PFSK-1 (cell line): ENCODE results near the gene CEP70.

Source experiments
- FOXP2 ChIP-seq: optimal IDR thresholded peaks from 2 replicates; pipeline ENCODE3; 2011; ENCODE audit warnings: borderline replicate concordance, control low read depth, inconsistent platforms; ENCODE audit not compliant: insufficient read depth; ENCODE audit errors: extremely low read length, extremely low read depth
- POLR2AphosphoS5 ChIP-seq: IDR thresholded peaks from 2 replicates; pipeline ENCODE4 v1.6.1; 2012; ENCODE audit warnings: low read depth, mild to moderate bottlenecking, control low read depth, low read length, moderate library complexity
- REST ChIP-seq, 2 experiments: IDR thresholded peaks; 2 replicates each; pipeline versions ENCODE4 v1.6.1 to v1.8.0; 2011 to 2012; ENCODE audit warnings: low read depth in 2 of 2, low read length in 2 of 2, control low read depth in 1 of 2, inconsistent platforms in 1 of 2, mild to moderate bottlenecking in 1 of 2, moderate library complexity in 1 of 2; ENCODE audit not compliant: insufficient read depth in 1 of 2
- SIN3A ChIP-seq: IDR thresholded peaks from 2 replicates; pipeline ENCODE4 v1.6.1; 2012; ENCODE audit warnings: mild to moderate bottlenecking, low read length, moderate library complexity, borderline replicate concordance; ENCODE audit not compliant: insufficient read depth
- TAF1 ChIP-seq: IDR thresholded peaks from 2 replicates; pipeline ENCODE4 v1.6.1; 2012; ENCODE audit warnings: low read length, control low read depth, borderline replicate concordance; ENCODE audit not compliant: insufficient read depth

The CEP70 gene

DNA sequence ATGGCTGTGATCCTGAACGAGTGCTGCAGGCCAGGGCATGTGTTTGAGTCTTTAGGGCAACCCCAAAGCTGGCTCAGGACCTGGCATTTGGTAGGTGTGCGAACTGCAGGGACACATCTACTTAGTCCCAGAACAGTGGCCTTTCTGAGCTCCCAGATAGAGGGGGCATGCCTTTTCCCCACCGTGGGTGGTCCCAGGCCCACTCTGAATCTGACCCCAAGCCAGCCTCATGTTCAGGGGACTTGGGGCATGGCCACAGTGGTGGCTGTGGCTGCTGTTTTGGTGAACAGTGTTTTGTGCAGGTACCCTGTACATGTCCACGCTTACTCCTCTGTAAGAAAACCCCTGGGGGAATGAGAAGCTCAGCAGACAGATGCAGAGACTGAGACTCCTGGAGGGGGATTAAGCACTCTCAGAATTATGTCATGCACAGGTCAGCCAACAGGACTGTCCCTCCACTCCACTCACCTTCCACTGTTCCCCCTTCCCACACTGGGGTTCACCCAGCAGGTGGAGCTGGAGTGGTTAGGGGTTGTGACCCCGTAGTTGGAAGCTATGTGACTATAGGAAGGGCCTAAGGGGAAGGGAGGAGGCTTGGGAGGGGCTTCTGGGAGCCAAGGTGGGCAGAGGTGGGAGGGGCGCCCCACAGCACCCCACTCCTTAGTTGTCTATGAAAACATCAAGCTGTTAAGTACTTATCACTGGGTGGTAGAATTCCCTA lies 143.2 kb downstream of the CEP70 start:
- no peak for TF ChIP-seq POLR2AphosphoS5
- no peak for TF ChIP-seq REST (IDR thresholded peaks at IDR 0.05; ENCODE audit: insufficient read depth in 1 of 2, low read depth in 2 of 2, low read length in 2 of 2)
- no peak for TF ChIP-seq FOXP2
- no peak for TF ChIP-seq SIN3A
- no peak for TF ChIP-seq TAF1

DNA sequence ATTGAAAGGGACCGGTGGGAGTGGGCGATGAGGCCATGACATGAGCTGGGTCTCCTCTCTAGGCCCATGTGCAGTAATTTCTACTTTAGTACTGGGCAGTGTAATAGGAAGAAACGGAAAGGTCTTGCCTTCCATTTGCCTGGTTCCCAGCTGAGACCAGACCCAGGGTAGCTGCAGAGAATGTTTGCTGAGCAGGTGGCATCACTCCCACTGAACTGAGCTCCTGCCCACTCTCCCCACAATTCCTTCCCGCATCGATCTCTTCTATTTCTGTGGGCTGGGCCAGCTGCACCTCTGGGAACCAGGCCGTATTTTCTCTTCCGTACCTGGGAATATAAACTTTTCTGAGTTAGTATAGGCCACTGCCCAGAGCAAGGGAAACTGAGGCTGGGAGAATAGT lies 143.9 kb downstream of the CEP70 start:
- TF ChIP-seq TAF1 (no peak), SIN3A (no peak), POLR2AphosphoS5 (no peak), FOXP2 (no peak), REST (IDR thresholded peaks at IDR 0.05; ENCODE audit: insufficient read depth in 1 of 2, low read depth in 2 of 2, low read length in 2 of 2) (no peak)

GRCh38 chr3:138449490-138449889 lies 144.6 kb downstream of the CEP70 start:
- TF ChIP-seq TAF1, result no peak
- TF ChIP-seq SIN3A, result no peak
- TF ChIP-seq FOXP2, result no peak
- TF ChIP-seq REST (IDR thresholded peaks at IDR 0.05; ENCODE audit: insufficient read depth in 1 of 2, low read depth in 2 of 2, low read length in 2 of 2), result no peak
- no peak for TF ChIP-seq POLR2AphosphoS5

- TF ChIP-seq SIN3A (no peak), FOXP2 (no peak), REST (IDR thresholded peaks at IDR 0.05; ENCODE audit: insufficient read depth in 1 of 2, low read depth in 2 of 2, low read length in 2 of 2) (no peak), TAF1 (no peak), POLR2AphosphoS5 (no peak)
Observed at GRCh38 chr3:138448631-138449030, 145.4 kb downstream of the CEP70 start.

DNA sequence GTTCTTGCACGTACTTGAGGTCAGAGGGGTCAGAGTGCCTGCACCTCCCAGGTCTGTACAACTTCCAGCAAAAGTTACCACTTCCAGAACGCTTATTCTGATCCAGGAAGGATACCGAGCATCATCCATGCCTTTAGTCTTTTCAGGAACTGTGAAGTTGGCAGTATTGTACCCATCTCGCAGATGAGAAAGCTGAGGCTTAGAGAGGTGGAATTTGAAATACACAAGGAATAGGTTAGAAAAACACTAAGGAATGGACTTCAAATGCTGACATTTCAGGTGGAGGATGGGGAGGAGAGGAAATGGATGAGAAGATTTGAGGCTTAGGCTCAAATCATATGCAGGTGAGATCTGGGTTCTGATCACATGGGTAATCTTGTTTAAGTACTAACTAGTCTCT lies 148.4 kb downstream of the CEP70 start:
- TF ChIP-seq POLR2AphosphoS5, result no peak
- no peak for TF ChIP-seq FOXP2
- TF ChIP-seq REST (IDR thresholded peaks at IDR 0.05; ENCODE audit: insufficient read depth in 1 of 2, low read depth in 2 of 2, low read length in 2 of 2), result no peak
- no peak for TF ChIP-seq TAF1
- no peak for TF ChIP-seq SIN3A
